GM12864 (cell line): Measurements from ENCODE around the gene GPR119.
"Not testable (repeated sequence)": the region's sequence is repeated elsewhere in the genome, so short reads cannot be mapped to it uniquely, and the experiment has no call there.

ENCODE experiments used
- DNase-seq: peaks from one replicate; pipeline ENCODE4 v3.0.0-alpha.2; 2011; ENCODE audit warnings: low read depth
- H3K4me3 ChIP-seq: 2 replicates; pipeline ENCODE4 v1.5.1; 2011; ENCODE audit warnings: mild to moderate bottlenecking, low read depth, low read length, control low read depth
- CTCF ChIP-seq: IDR thresholded peaks from 2 replicates; pipeline ENCODE4 v1.5.1; 2011; ENCODE audit warnings: low read depth, mild to moderate bottlenecking, moderate library complexity, low read length, control low read depth, inconsistent platforms; ENCODE audit errors: missing control alignments

GPR119 gene

GRCh38 chrX:130385520-130385919, at the start of gene GPR119:
TSS of gene GPR119 (minus strand) at chrX:130385674. CDS start at chrX:130385447, 227 bp downstream.
- no peak for TF ChIP-seq CTCF
- DNase-seq: no peak
- no peak within 1 kb of the TSS for H3K4me3 ChIP-seq

GRCh38 chrX:130429236-130429635, 43.8 kb upstream of the GPR119 start:
- not testable (repeated sequence) for H3K4me3 ChIP-seq, DNase-seq

GRCh38 chrX:130426531-130426930, 41.1 kb upstream of the GPR119 start:
- no peak for DNase-seq
- TF ChIP-seq CTCF: no peak
- no peak overlapping the region for H3K4me3 ChIP-seq

- TF ChIP-seq CTCF: no peak
- no peak overlapping the region for H3K4me3 ChIP-seq
- no peak for DNase-seq
Observed at GRCh38 chrX:130419263-130419662, 33.8 kb upstream of the GPR119 start.

- no peak for DNase-seq
- H3K4me3 ChIP-seq: no peak overlapping the region
- TF ChIP-seq CTCF: no peak
Observed at GRCh38 chrX:130418740-130419139, 33.3 kb upstream of the GPR119 start.

GRCh38 chrX:130418066-130418465, 32.6 kb upstream of the GPR119 start:
- no peak overlapping the region for H3K4me3 ChIP-seq
- DNase-seq: no peak
- no peak for TF ChIP-seq CTCF

GRCh38 chrX:130416785-130417184, 31.3 kb upstream of the GPR119 start:
- no peak for DNase-seq
- H3K4me3 ChIP-seq: no peak overlapping the region
- no peak for TF ChIP-seq CTCF

GRCh38 chrX:130415201-130415600, 29.7 kb upstream of the GPR119 start:
- no peak for DNase-seq
- no peak overlapping the region for H3K4me3 ChIP-seq
- no peak for TF ChIP-seq CTCF
